ENCODE results near the gene ABI3BP. TPM values are rescaled to one million over a fixed set of nuclear protein-coding genes. Genes with fewer than 3 reads are reported as not detected.

Gene ABI3BP
- polyA plus RNA-seq, 1 of the 3 experiments (the other 2 are of a cell fraction): 8.4 TPM

- CTCF ChIA-PET: interaction anchor here (0.9 kb wide), 1 partner anchor 11 kb away, joined by 3 read pairs; no protein-coding TSS in a partner anchor
Observed at GRCh38 chr3:100856821-100857220, 136.4 kb downstream of the ABI3BP start.

DNA sequence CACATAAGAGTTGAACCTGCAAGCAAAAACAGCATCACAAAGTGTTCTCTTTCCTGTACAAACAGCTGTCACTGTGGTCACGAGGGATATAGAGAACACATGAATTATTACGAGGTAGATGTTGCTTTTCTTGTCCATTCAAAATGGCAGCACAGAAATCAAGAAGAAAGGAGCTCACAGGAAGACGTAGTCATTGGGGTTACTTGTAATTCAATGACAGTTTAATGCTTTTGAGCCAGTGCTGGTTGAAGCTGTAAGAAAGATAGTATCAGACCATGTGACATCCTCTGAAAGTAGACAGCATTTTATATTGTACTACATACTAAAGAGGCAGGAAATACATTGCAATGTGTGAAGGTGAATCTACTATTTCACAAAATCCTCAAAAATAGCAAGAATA, 140.4 kb downstream of the ABI3BP start:
- no peaks in the 10 kb centered on the region for H3K79me2 ChIP-seq (ENCODE audit: insufficient read depth)
- no peaks in the 10 kb centered on the region for H3K36me3 ChIP-seq (replicated peaks in 1 of 2; ENCODE audit: control insufficient read depth in 1 of 2, insufficient read depth in 2 of 2, low read length in 1 of 2)
- no peak for DNase-seq
- no peaks in the 10 kb centered on the region for H3K9me2 ChIP-seq
- H3K9ac ChIP-seq: no peak overlapping the region
- H3K27me3 ChIP-seq (ENCODE audit: insufficient read depth): no peaks in the 10 kb centered on the region
- H3K27ac ChIP-seq (ENCODE audit: low read depth in 2 of 2, low read length in 1 of 2): no peak overlapping the region
- H2AFZ ChIP-seq (ENCODE audit: low read depth): no peak overlapping the region
- H3K4me1 ChIP-seq (ENCODE audit: control insufficient read depth in 1 of 2, insufficient read depth in 2 of 2, low read depth in 1 of 2, low read length in 1 of 2): no peaks in the 10 kb centered on the region; a peak in 1 of 4 replicates
- H3K4me3 ChIP-seq (ENCODE audit: low read depth in 2 of 2, low read length in 1 of 2): no peak overlapping the region
- peaks cover 4% of the 10 kb centered on the region for H3F3A ChIP-seq (replicated peaks; ENCODE audit: insufficient read depth)
- 65% methylated on average over 3 of the region's 3 CpGs for WGBS (ENCODE audit: low lambda C conversion rate)
- H4K20me1 ChIP-seq (ENCODE audit: insufficient read depth): no peaks in the 10 kb centered on the region
- no peak overlapping the region for H3K4me2 ChIP-seq
- H3K9me3 ChIP-seq: no peaks in the 10 kb centered on the region
- TF ChIP-seq MEF2A (IDR thresholded peaks at IDR 0.05; ENCODE audit: borderline replicate concordance, low read depth) (no peak), CHD2 (IDR thresholded peaks at IDR 0.05; ENCODE audit: low read length, partially characterized antibody) (no peak), GABPA (IDR thresholded peaks at IDR 0.05; ENCODE audit: low read depth) (no peak), RXRA (IDR thresholded peaks at IDR 0.05; ENCODE audit: borderline replicate concordance, low read depth) (no peak), TAF1 (IDR thresholded peaks at IDR 0.05; ENCODE audit: borderline replicate concordance, low read depth, low read length) (no peak), SMC3 (IDR thresholded peaks at IDR 0.05; ENCODE audit: low read depth, low read length) (no peak), SIN3A (IDR thresholded peaks at IDR 0.05; ENCODE audit: borderline replicate concordance, low read depth, low read length) (no peak), JUND (IDR thresholded peaks at IDR 0.05) (no peak), RAD21 (IDR thresholded peaks at IDR 0.05; ENCODE audit: low read length) (no peak), FOXM1 (IDR thresholded peaks at IDR 0.05; ENCODE audit: low read depth) (no peak), RFX5 (IDR thresholded peaks at IDR 0.05; ENCODE audit: low read length) (no peak)
- POLR2A ChIA-PET: interaction anchor here (0.5 kb wide), 1 partner anchor 90 kb away, joined by 3 read pairs; no protein-coding TSS in a partner anchor
- CTCF ChIA-PET: no interaction called here

More at GRCh38 chr3:100856821-100857220, 136.4 kb downstream of the ABI3BP start:
- Histone ChIP-seq H3K4me2 (no peak overlapping the region), H3F3A (replicated peaks; ENCODE audit: insufficient read depth) (no peaks in the 10 kb centered on the region), H3K9me2 (no peaks in the 10 kb centered on the region), H3K27ac (ENCODE audit: low read depth in 2 of 2, low read length in 1 of 2) (no peak overlapping the region), H3K4me3 (ENCODE audit: low read depth in 2 of 2, low read length in 1 of 2) (no peak overlapping the region), H3K36me3 (replicated peaks in 1 of 2; ENCODE audit: control insufficient read depth in 1 of 2, insufficient read depth in 2 of 2, low read length in 1 of 2) (no peaks in the 10 kb centered on the region), H3K79me2 (ENCODE audit: insufficient read depth) (no peaks in the 10 kb centered on the region), H4K20me1 (ENCODE audit: insufficient read depth) (no peaks in the 10 kb centered on the region), H2AFZ (ENCODE audit: low read depth) (no peak overlapping the region), H3K9ac (no peak overlapping the region), H3K9me3 (no peaks in the 10 kb centered on the region), H3K4me1 (ENCODE audit: control insufficient read depth in 1 of 2, insufficient read depth in 2 of 2, low read depth in 1 of 2, low read length in 1 of 2) (no peaks in the 10 kb centered on the region; a peak in 1 of 4 replicates), H3K27me3 (ENCODE audit: insufficient read depth) (no peaks in the 10 kb centered on the region)
- no peak for DNase-seq
- no peak for TF ChIP-seq GATA2 (CRISPR knock-in tag; IDR thresholded peaks at IDR 0.05)
- TF ChIP-seq MXI1 (IDR thresholded peaks at IDR 0.05; ENCODE audit: low read depth, low read length): no peak
- TF ChIP-seq, protein P1, sequence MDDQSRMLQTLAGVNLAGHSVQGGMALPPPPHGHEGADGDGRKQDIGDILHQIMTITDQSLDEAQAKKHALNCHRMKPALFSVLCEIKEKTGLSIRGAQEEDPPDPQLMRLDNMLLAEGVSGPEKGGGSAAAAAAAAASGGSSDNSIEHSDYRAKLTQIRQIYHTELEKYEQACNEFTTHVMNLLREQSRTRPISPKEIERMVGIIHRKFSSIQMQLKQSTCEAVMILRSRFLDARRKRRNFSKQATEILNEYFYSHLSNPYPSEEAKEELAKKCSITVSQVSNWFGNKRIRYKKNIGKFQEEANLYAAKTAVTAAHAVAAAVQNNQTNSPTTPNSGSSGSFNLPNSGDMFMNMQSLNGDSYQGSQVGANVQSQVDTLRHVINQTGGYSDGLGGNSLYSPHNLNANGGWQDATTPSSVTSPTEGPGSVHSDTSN (IDR thresholded peaks at IDR 0.05): no peak
- TF ChIP-seq NFIC (IDR thresholded peaks at IDR 0.05; ENCODE audit: borderline replicate concordance): no peak
- no peak for TF ChIP-seq FOXJ3 (CRISPR knock-in tag; IDR thresholded peaks at IDR 0.05)
- no peak for TF ChIP-seq FOSL2 (IDR thresholded peaks at IDR 0.05; ENCODE audit: borderline replicate concordance, low read depth)
- no peak for TF ChIP-seq RAD21 (IDR thresholded peaks at IDR 0.05; ENCODE audit: low read length)
- TF ChIP-seq CHD2 (IDR thresholded peaks at IDR 0.05; ENCODE audit: low read length, partially characterized antibody): no peak
- TF ChIP-seq JUND (IDR thresholded peaks at IDR 0.05): no peak
- TF ChIP-seq MEF2A (IDR thresholded peaks at IDR 0.05; ENCODE audit: borderline replicate concordance, low read depth): no peak
- WGBS (ENCODE audit: low lambda C conversion rate): 86% methylated on average over 1 of the region's 1 CpG
- POLR2A ChIA-PET: no interaction called here
